IPS-15b (cell line): ENCODE data around the gene AGAP1.

Source experiments
- H3K27me3 ChIP-seq: one replicate; pipeline ENCODE4 v1.6.1; 2013; ENCODE audit warnings: low read length; ENCODE audit not compliant: control insufficient read depth, insufficient read depth
- H3K36me3 ChIP-seq: one replicate; pipeline ENCODE4 v1.6.1; 2013; ENCODE audit warnings: low read length; ENCODE audit not compliant: control insufficient read depth, insufficient read depth
- H3K4me1 ChIP-seq: one replicate; pipeline ENCODE4 v1.6.1; 2013; ENCODE audit warnings: mild to moderate bottlenecking, low read length; ENCODE audit not compliant: control insufficient read depth, insufficient read depth
- H3K4me3 ChIP-seq: one replicate; pipeline ENCODE4 v1.5.1; 2013; ENCODE audit warnings: low read depth, low read length
- H3K9ac ChIP-seq: one replicate; pipeline ENCODE4 v1.6.1; 2013; ENCODE audit warnings: low read depth, mild to moderate bottlenecking, low read length
- H3K9me3 ChIP-seq: one replicate; pipeline ENCODE4 v1.6.1; 2013; ENCODE audit warnings: mild to moderate bottlenecking, low read length; ENCODE audit not compliant: control insufficient read depth, insufficient read depth

Gene AGAP1

GRCh38 chr2:235711527-235711926 is 217.7 kb downstream of the AGAP1 start:
- no peaks in the 10 kb centered on the region for H3K4me1 ChIP-seq
- H3K9me3 ChIP-seq, result no peaks in the 10 kb centered on the region
- H3K9ac ChIP-seq, result no peak overlapping the region
- H3K36me3 ChIP-seq, result peaks cover 2% of the 10 kb centered on the region
- H3K27me3 ChIP-seq, result no peaks in the 10 kb centered on the region
- H3K4me3 ChIP-seq, result no peak overlapping the region

- Histone ChIP-seq H3K9me3 (no peaks in the 10 kb centered on the region), H3K27me3 (no peaks in the 10 kb centered on the region), H3K9ac (no peak overlapping the region), H3K36me3 (peaks cover 2% of the 10 kb centered on the region), H3K4me3 (no peak overlapping the region), H3K4me1 (no peaks in the 10 kb centered on the region)
These were observed 218.3 kb downstream of the AGAP1 start for GRCh38 chr2:235712176-235712575.

GRCh38 chr2:235713189-235713588 is 219.3 kb downstream of the AGAP1 start:
- Histone ChIP-seq H3K4me1 (no peaks in the 10 kb centered on the region), H3K9me3 (no peaks in the 10 kb centered on the region)

GRCh38 chr2:235715601-235716000 is 221.8 kb downstream of the AGAP1 start:
- no peaks in the 10 kb centered on the region for H3K27me3 ChIP-seq
- peaks cover 2% of the 10 kb centered on the region for H3K36me3 ChIP-seq

More at GRCh38 chr2:235713189-235713588, 219.3 kb downstream of the AGAP1 start:
- H3K9ac ChIP-seq, result no peak overlapping the region
- no peak overlapping the region for H3K4me3 ChIP-seq
- no peaks in the 10 kb centered on the region for H3K27me3 ChIP-seq
- H3K36me3 ChIP-seq, result peaks cover 2% of the 10 kb centered on the region

GRCh38 chr2:235716875-235717496 is 223.1 kb downstream of the AGAP1 start:
- no peaks in the 10 kb centered on the region for H3K36me3 ChIP-seq
- no peak overlapping the region for H3K9ac ChIP-seq

More at GRCh38 chr2:235715601-235716000, 221.8 kb downstream of the AGAP1 start:
- Histone ChIP-seq H3K9ac (no peak overlapping the region), H3K4me1 (no peaks in the 10 kb centered on the region), H3K9me3 (no peaks in the 10 kb centered on the region), H3K4me3 (no peak overlapping the region)

GRCh38 chr2:235719146-235719942 is 225.5 kb downstream of the AGAP1 start:
- H3K9me3 ChIP-seq, result no peaks in the 10 kb centered on the region
- no peaks in the 10 kb centered on the region for H3K27me3 ChIP-seq
- no peak overlapping the region for H3K4me3 ChIP-seq
- no peaks in the 10 kb centered on the region for H3K4me1 ChIP-seq
- H3K9ac ChIP-seq, result no peak overlapping the region
- peaks cover 4% of the 10 kb centered on the region for H3K36me3 ChIP-seq

More at GRCh38 chr2:235716875-235717496, 223.1 kb downstream of the AGAP1 start:
- Histone ChIP-seq H3K27me3 (no peaks in the 10 kb centered on the region), H3K4me3 (no peak overlapping the region), H3K4me1 (no peaks in the 10 kb centered on the region), H3K9me3 (no peaks in the 10 kb centered on the region)

- Histone ChIP-seq H3K9ac (no peak overlapping the region), H3K9me3 (no peaks in the 10 kb centered on the region), H3K27me3 (no peaks in the 10 kb centered on the region), H3K4me1 (no peaks in the 10 kb centered on the region), H3K4me3 (no peak overlapping the region), H3K36me3 (peaks cover 4% of the 10 kb centered on the region)
These were observed 227.8 kb downstream of the AGAP1 start for GRCh38 chr2:235721625-235722024.

GRCh38 chr2:235722869-235723268 is 229.0 kb downstream of the AGAP1 start:
- Histone ChIP-seq H3K9me3 (no peaks in the 10 kb centered on the region), H3K4me3 (no peak overlapping the region), H3K9ac (no peak overlapping the region), H3K27me3 (no peaks in the 10 kb centered on the region), H3K4me1 (peaks cover 2% of the 10 kb centered on the region), H3K36me3 (peaks cover 4% of the 10 kb centered on the region)

- Histone ChIP-seq H3K9me3 (no peaks in the 10 kb centered on the region), H3K36me3 (peaks cover 4% of the 10 kb centered on the region)
These were observed 229.5 kb downstream of the AGAP1 start for GRCh38 chr2:235723371-235723770.

GRCh38 chr2:235723811-235724465 is 230.1 kb downstream of the AGAP1 start:
- Histone ChIP-seq H3K4me1 (peaks cover 2% of the 10 kb centered on the region), H3K9me3 (no peaks in the 10 kb centered on the region), H3K36me3 (peaks cover 4% of the 10 kb centered on the region), H3K4me3 (no peak overlapping the region), H3K27me3 (no peaks in the 10 kb centered on the region), H3K9ac (no peak overlapping the region)

More at GRCh38 chr2:235723371-235723770, 229.5 kb downstream of the AGAP1 start:
- no peak overlapping the region for H3K9ac ChIP-seq
- H3K4me1 ChIP-seq, result peaks cover 2% of the 10 kb centered on the region
- no peaks in the 10 kb centered on the region for H3K27me3 ChIP-seq
- no peak overlapping the region for H3K4me3 ChIP-seq

GRCh38 chr2:235725016-235725489 is 231.2 kb downstream of the AGAP1 start:
- peaks cover 4% of the 10 kb centered on the region for H3K36me3 ChIP-seq
- peaks cover 2% of the 10 kb centered on the region for H3K4me1 ChIP-seq
- no peaks in the 10 kb centered on the region for H3K27me3 ChIP-seq
- no peak overlapping the region for H3K9ac ChIP-seq
- H3K9me3 ChIP-seq, result no peaks in the 10 kb centered on the region
- H3K4me3 ChIP-seq, result no peak overlapping the region
